Panc1 (cell line): ENCODE data around the gene CACNA2D4.

Source experiments
- POLR2AphosphoS5 ChIP-seq: IDR thresholded peaks from 2 replicates; pipeline ENCODE4 v1.6.1; 2012; ENCODE audit warnings: mild to moderate bottlenecking, low read depth, low read length, moderate library complexity
- TF ChIP-seq, protein P1 (sequence below): fragments of 450-650 bp; IDR thresholded peaks from 2 replicates; pipeline ENCODE4 v1.5.1; 2017; ENCODE audit warnings: mild to moderate bottlenecking

- TF ChIP-seq, protein P1, sequence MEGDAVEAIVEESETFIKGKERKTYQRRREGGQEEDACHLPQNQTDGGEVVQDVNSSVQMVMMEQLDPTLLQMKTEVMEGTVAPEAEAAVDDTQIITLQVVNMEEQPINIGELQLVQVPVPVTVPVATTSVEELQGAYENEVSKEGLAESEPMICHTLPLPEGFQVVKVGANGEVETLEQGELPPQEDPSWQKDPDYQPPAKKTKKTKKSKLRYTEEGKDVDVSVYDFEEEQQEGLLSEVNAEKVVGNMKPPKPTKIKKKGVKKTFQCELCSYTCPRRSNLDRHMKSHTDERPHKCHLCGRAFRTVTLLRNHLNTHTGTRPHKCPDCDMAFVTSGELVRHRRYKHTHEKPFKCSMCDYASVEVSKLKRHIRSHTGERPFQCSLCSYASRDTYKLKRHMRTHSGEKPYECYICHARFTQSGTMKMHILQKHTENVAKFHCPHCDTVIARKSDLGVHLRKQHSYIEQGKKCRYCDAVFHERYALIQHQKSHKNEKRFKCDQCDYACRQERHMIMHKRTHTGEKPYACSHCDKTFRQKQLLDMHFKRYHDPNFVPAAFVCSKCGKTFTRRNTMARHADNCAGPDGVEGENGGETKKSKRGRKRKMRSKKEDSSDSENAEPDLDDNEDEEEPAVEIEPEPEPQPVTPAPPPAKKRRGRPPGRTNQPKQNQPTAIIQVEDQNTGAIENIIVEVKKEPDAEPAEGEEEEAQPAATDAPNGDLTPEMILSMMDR = no peak
- TF ChIP-seq POLR2AphosphoS5 = no peak
Measured at GRCh38 chr12:1875608-1876007, 42.8 kb downstream of the CACNA2D4 start.
